Right lobe of liver (tissue), 6 donors: ENCODE measurements around the gene ZNF532. TPM values are rescaled to one million over a fixed set of nuclear protein-coding genes. Genes with fewer than 3 reads are reported as not detected.
"Not testable (repeated sequence)": the region's sequence is repeated elsewhere in the genome, so short reads cannot be mapped to it uniquely, and the experiment has no call there.

Source experiments
- ATAC-seq, 4 donors: fragments of 200-7000 bp; cut with Tn5 transposase; one replicate each; pipeline ENCODE4 v1.9.1; 2020; ENCODE audit warnings: mild to moderate bottlenecking in 4 of 4, moderate library complexity in 4 of 4
- DNase-seq, 3 donors: peaks; one replicate each; pipeline ENCODE4 v3.0.0-alpha.2; 2020
- H3K27ac ChIP-seq, 3 donors: fragments of 200-600 bp; one replicate each; pipeline ENCODE4 v1.8.0; 2022
- H3K27me3 ChIP-seq, 2 donors: fragments of 200-600 bp; one replicate each; pipeline ENCODE4 v1.8.0; 2022
- H3K36me3 ChIP-seq, 4 donors: fragments of 200-600 bp; sonication (generic) in 1 of 4; one replicate each; pipeline versions ENCODE4 v1.5.1 to v1.8.0; 2017 to 2022; ENCODE audit warnings: control low read depth in 1 of 4
- H3K4me1 ChIP-seq, 4 donors: fragments of 200-600 bp; sonication (generic) in 1 of 4; one replicate each; pipeline versions ENCODE4 v1.5.1 to v1.8.0; 2017 to 2022; ENCODE audit warnings: control low read depth in 1 of 4
- H3K4me3 ChIP-seq, 3 donors: fragments of 200-600 bp; one replicate each; pipeline ENCODE4 v1.8.0; 2022
- H3K9me3 ChIP-seq, 4 donors: fragments of 200-600 bp; sonication (generic) in 1 of 4; one replicate each; pipeline versions ENCODE4 v1.5.1 to v1.8.0; 2017 to 2022; ENCODE audit warnings: control low read depth in 1 of 4
- POLR2A ChIP-seq: fragments of 450-650 bp; IDR thresholded peaks from one replicate; pipeline ENCODE4 v1.6.1; 2017; ENCODE audit warnings: antibody characterized with exemption, mild to moderate bottlenecking
- WGBS: methylation state at CpG from one replicate; pipeline ENCODE4 v1.1.6; 2018; ENCODE audit warnings: low coverage, low lambda C conversion rate; ENCODE audit not compliant: insufficient coverage; ENCODE audit errors: missing lambda C conversion rate; 5-methylcytosine and 5-hydroxymethylcytosine counted together
- intact Hi-C, 2 donors: fragments of 100-400 bp; cut with DNase I; formaldehyde crosslinking; loops; one replicate each; pipeline versions ENCODE4 v1.11.2 to v1.14.1; 2022
- total RNA-seq, 6 experiments: library from RNA; depleted of rRNA in 2 of 6; stranded (reverse); fragments of >200 nt in 2 of 6; fragmentation: NEBNext Ultra II Directional in 3 of 6; extraction: Animal tissue kit (Norgen Biotek cat#: 25700) in 3 of 6; gene quantifications; one replicate each; pipeline versions ENCODE4 v1.1.0 to v1.2.4, GENCODE V29; 2016 to 2023
- TF ChIP-seq, protein P1 (sequence below), 4 donors: fragments of 200-600 bp in 3 of 4; fragments of 450-650 bp in 1 of 4; IDR thresholded peaks; one replicate each; pipeline versions ENCODE4 v1.5.1 to v1.8.0; 2016 to 2022; ENCODE audit warnings: antibody characterized with exemption in 4 of 4, mild to moderate bottlenecking in 2 of 4
- donor health status: DM: no; HTN: yes; CAD: no.
- donor health status: DM: no; HTN: no; CAD: no.
- donor health status: DM: no; HTN: no; CAD: no.
- donor health status: DM: no; HTN: yes; CAD: no.
- donor health status: DM: no; HTN: yes; CAD: no.

Gene ZNF532
- total RNA-seq, 6 experiments from 2014 or later, result 2.0 to 6.4 (median 3.2) TPM

DNA sequence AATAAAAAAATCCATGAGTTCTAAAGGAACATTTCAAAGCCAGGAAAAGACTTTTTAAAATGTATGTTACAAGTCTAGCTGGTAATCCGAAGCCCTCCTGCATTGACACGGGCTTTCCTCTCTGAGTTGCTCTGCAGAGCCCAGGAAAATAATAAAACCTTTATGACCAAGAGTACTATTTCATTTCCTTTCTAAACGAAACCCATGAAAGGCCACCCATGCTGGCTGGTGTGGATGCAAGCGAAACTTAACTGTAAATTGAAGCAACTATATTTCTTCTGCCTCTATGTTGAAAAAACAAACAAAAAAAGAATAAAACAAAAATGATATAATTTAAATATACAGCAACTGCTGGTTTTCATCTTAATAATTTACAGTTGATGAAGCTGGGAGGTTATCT is 41.3 kb upstream of the ZNF532 start:
- DNase-seq (no peak), ATAC-seq (no peak)
- Histone ChIP-seq H3K36me3 (no peaks in the 10 kb centered on the region), H3K27me3 (no peaks in the 10 kb centered on the region), H3K4me3 (no peak overlapping the region), H3K27ac (no peak overlapping the region), H3K4me1 (no peaks in the 10 kb centered on the region), H3K9me3 (no peaks in the 10 kb centered on the region)
- 63% methylated on average over 4 of the region's 4 CpGs for WGBS
- intact Hi-C loops, result no loop called here
- TF ChIP-seq, protein P1, sequence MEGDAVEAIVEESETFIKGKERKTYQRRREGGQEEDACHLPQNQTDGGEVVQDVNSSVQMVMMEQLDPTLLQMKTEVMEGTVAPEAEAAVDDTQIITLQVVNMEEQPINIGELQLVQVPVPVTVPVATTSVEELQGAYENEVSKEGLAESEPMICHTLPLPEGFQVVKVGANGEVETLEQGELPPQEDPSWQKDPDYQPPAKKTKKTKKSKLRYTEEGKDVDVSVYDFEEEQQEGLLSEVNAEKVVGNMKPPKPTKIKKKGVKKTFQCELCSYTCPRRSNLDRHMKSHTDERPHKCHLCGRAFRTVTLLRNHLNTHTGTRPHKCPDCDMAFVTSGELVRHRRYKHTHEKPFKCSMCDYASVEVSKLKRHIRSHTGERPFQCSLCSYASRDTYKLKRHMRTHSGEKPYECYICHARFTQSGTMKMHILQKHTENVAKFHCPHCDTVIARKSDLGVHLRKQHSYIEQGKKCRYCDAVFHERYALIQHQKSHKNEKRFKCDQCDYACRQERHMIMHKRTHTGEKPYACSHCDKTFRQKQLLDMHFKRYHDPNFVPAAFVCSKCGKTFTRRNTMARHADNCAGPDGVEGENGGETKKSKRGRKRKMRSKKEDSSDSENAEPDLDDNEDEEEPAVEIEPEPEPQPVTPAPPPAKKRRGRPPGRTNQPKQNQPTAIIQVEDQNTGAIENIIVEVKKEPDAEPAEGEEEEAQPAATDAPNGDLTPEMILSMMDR (IDR thresholded peaks at IDR 0.05), result no peak
- no peak for TF ChIP-seq POLR2A

DNA sequence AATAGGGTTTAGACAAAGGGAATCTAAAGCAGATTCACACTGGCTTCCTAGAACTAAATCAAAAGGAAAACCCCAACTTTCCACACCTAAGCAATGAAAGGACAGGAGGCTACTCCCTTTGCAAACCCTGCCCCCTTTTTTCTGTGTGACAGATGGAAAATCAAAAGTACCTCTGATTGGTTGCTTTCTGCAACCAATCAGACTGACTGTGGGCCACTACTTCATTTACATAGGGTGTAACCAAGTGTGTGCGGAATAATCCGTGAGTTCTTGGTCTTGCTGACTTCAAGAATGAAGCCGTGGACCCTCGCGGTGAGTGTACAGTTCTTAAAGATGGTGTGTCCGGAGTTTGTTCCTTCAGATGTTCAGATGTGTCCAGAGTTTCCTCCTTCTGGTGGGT is 37.8 kb upstream of the ZNF532 start:
- ATAC-seq, H3K9me3 ChIP-seq, H3K36me3 ChIP-seq, intact Hi-C loops, H3K4me3 ChIP-seq, H3K27ac ChIP-seq, H3K27me3 ChIP-seq, DNase-seq, H3K4me1 ChIP-seq: not testable (repeated sequence)
- 84% methylated on average over 6 of the region's 6 CpGs for WGBS

DNA sequence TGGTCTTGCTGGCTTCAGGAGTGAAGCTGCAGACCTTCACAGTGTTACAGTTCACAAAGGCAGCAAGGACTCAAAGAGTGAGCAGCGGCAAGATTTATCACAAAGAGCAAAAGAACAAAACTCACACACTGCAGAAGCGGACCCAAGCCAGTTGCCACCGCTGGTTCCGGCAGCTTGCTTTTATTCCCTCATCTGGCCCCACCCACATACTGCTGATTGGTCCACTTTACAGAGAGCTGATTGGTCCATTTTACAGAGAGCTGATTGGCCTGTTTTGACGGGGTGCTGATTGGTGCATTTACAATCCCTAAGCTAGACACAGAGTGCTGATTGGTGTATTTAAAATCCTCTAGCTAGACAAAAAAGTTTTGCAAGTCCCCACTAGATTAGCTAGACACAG is 37.2 kb upstream of the ZNF532 start:
- Histone ChIP-seq H3K9me3 (no peaks in the 10 kb centered on the region), H3K27ac (no peak overlapping the region), H3K4me1 (no peaks in the 10 kb centered on the region), H3K4me3 (no peak overlapping the region), H3K27me3 (no peaks in the 10 kb centered on the region), H3K36me3 (no peaks in the 10 kb centered on the region)
- no peak for ATAC-seq
- intact Hi-C loops, result no loop called here
- DNase-seq, result no peak
- WGBS, result 90% methylated on average over 2 of the region's 5 CpGs
- TF ChIP-seq, protein P1 (IDR thresholded peaks at IDR 0.05), result no peak
- no peak for TF ChIP-seq POLR2A

DNA sequence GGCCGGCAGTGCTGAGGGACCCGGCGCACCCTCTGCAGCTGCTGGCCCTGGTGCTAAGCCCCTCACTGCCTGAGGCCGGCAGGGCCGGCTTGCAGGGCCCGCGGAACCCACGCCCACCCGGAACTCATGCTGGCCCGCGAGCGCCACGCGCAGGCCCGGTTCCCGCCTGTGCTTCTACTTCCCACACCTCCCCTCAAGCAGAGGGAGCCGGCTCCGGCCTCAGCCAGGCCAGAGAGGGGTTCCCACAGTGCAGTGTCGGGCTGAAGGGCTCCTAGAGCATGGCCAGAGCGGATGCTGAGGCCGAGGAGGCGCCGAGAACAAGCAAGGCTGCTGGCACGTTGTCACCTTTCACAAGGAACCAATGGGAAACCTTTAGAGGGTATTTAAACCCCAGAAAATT is 36.8 kb upstream of the ZNF532 start:
- intact Hi-C loops, result no loop called here
- no peaks in the 10 kb centered on the region for H3K27me3 ChIP-seq
- 80% methylated on average over 1 of the region's 24 CpGs for WGBS
- H3K9me3 ChIP-seq, result no peaks in the 10 kb centered on the region
- H3K4me3 ChIP-seq, result no peak overlapping the region
- no peak for TF ChIP-seq POLR2A
- TF ChIP-seq, protein P1 (IDR thresholded peaks at IDR 0.05), result no peak
- ATAC-seq (no peak), DNase-seq (no peak)
- H3K36me3 ChIP-seq, result no peaks in the 10 kb centered on the region
- H3K27ac ChIP-seq, result no peak overlapping the region
- H3K4me1 ChIP-seq, result no peaks in the 10 kb centered on the region

DNA sequence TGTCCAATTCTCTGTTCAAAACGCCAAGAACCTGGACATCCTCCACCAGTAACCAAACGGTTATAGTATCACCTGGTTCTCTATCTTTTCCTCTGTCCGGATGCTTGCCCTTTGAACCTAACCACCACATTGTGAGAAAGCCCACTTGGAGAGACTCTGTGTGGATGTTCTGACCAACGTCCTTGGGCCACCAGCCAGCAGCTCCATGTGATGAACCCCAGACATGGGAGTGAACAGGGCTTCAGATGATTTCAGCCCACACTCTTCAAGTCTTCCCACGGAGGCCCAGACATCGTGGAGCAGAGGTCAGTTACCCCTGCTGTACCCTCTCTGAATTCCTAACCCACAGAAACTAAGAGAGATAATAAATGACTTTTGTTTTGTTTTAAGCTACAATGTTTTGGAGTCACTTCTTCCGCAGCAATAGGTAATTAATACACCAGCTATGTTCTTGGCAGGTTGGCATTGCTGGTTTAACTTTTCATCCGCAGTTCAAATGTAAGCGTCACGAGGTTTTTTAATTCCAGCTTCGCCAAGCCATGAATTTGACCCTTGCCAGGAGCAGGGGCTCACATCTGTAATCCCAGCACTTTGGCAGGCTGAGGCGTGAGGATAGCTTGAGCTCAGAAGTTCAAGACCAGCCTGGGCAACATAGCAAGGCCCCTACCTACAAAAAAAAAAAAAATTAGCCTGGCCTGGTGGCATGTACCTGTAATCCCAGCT is 36.1 kb upstream of the ZNF532 start:
- ATAC-seq (peak in 1 of 4 donors; percentile 12), DNase-seq (no peak)
- Histone ChIP-seq H3K9me3 (no peaks in the 10 kb centered on the region), H3K27me3 (no peaks in the 10 kb centered on the region), H3K27ac (no peak overlapping the region), H3K4me3 (no peak overlapping the region), H3K36me3 (no peaks in the 10 kb centered on the region), H3K4me1 (no peaks in the 10 kb centered on the region)
- intact Hi-C loops, result no loop called here
- 66% methylated on average over 11 of the region's 12 CpGs for WGBS
- no peak for TF ChIP-seq POLR2A
- TF ChIP-seq, protein P1 (IDR thresholded peaks at IDR 0.05), result no peak
